NCI-H524 treated with DMSO at 0.1 percent for 48 hours (cell line): Measurements from ENCODE around the gene NRG3.

Experiments used
- DNase-seq: peaks from one replicate; lab custom pipeline; 2025; lab: John Stamatoyannopoulos, UW

NRG3 gene

DNA sequence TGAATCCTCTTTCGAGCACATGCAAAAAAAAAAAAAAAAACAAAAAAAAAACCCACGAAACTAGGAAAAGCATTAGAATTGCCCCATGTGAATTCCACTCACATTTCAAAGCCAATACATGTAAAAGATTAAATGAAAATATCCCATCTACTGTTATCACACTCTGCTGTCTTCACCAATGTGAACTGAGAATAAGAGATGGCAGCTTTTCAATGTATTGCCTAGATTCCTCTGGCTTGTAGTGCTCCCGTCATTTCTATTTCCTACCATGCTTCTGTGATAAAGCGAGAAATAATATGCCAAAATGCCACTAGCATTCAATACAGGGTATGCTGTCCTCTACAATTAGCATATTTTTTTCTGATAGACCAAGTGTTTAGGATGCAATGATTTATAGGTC is 517.0 kb downstream of the NRG3 start:
- no peak for DNase-seq

GRCh38 chr10:82392533-82392932 is 517.5 kb downstream of the NRG3 start:
- no peak for DNase-seq

DNA sequence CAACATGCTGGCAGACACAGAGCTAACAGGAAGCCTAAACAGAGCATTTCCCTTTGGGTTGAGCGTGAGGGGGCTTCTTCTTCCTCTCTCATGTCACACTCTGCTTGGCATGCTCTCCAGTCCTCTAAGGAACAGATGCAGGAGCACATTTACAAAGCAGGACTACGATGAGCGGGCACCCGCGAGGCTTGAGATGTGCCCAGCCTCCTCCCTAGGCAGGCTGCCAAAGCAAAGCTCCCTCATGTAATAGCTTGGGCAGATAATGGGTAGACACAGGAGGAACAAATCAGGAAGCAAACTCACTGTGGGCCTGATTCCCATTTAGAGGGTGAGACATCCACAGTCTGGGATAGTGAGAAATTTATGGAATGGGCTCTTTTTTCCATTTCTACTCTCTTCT is 519.1 kb downstream of the NRG3 start:
- DNase-seq, result no peak

GRCh38 chr10:82394987-82395386 is 520.0 kb downstream of the NRG3 start:
- no peak for DNase-seq

GRCh38 chr10:82396886-82397285 is 521.9 kb downstream of the NRG3 start:
- no peak for DNase-seq

DNA sequence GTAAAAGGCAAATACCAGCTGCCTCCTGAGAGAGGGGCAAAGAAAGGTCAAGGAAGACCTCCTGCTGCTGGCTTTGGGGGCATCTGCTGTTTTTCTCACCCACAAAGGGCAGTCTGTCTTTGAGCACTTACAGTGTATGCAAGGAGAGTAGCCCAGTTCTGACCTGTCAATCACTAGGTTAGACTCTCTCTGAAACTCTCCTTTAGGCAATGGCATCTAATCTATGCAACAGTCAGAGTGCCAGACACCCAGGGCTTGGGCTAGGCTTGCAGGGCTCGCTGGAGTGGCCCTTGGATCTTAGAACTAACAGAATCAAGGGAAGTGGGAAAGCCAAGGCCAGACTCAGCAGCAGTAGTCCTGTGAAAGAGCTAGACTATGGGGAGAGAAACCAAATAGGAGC is 522.9 kb downstream of the NRG3 start:
- peak; percentile 43 for DNase-seq

GRCh38 chr10:82399850-82400249 is 524.9 kb downstream of the NRG3 start:
- no peak for DNase-seq

DNA sequence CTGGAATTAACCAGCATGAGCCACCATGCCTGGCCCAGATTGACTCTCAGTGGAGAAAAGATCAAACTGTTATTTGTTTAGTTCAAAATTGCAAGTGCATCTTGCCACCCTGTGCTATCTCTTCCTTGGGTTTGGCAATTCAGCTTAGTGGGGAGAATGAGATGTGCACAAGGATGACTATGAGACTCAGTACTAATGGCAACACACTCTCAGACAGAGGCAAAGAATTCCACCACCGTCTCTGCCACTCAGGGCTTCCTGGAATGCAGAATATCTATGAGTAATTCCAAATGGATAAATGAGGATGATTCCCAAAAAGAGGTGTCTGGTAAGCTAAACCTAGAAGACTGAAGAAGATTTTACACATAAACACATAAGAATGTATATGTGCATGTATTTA is 525.8 kb downstream of the NRG3 start:
- no peak for DNase-seq

DNA sequence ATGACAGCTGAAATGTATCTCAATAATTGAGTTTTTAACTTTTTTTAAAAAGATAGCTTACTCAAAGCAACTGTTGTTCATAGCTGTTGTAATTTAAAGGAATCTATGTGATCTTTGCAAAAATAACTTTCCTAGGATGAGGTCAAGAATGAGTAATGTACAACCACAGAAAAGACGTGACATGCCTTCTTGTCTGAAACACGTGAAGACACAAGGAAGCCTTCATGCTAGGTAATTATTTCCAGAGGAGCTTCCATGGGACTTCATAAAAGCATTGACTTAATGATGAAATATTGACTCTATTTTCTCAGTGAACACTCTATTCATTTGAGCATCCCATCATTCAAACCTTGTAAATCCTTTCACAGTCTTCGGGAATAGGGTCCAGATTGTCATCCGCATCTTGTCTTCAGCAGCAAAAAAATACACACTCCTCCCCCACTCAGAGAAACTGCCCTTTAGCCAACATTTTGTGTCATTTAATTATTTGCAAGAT is 528.0 kb downstream of the NRG3 start:
- DNase-seq, result no peak

DNA sequence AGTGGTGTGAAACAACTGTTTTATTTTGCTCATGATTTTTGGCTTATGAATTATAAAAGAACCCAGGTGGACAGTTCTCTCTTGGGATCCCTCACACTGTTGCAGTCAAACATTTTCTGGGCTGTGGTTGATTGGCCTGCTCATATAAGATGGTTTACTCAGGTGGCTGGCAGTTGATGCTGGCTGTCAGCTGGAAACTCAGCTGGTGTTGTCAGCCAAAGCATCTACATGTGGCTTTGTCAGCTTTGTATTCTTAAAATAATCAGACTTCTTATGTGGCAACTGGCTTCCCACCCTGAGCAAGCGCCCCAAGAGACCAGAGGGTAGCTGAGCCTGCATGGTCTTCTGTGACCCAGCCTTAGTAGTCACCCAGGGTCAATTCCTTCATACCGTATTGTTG is 534.7 kb downstream of the NRG3 start:
- DNase-seq, result no peak

GRCh38 chr10:82411416-82411815 is 536.4 kb downstream of the NRG3 start:
- no peak for DNase-seq

DNA sequence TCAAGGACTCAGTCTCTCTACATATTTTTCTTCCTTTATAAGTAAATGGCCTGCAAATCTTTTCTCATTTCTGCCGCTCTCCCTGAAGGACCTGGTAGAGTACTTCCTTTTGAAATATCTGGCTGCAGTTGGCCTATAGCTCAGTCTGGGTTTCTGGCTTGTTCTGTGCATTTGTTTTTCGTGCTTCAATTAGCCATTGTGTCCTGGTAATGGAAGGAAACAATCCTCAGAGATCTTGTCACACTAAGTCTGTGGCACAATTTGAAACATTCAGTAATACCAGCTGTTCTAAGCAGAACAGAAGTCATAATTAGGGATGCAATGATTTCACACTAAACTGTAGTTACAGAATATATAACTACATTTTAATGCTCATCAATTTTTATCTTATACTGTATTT is 545.0 kb downstream of the NRG3 start:
- DNase-seq, result no peak

- DNase-seq, result no peak
Observed at GRCh38 chr10:82429302-82429701, 554.3 kb downstream of the NRG3 start.

DNA sequence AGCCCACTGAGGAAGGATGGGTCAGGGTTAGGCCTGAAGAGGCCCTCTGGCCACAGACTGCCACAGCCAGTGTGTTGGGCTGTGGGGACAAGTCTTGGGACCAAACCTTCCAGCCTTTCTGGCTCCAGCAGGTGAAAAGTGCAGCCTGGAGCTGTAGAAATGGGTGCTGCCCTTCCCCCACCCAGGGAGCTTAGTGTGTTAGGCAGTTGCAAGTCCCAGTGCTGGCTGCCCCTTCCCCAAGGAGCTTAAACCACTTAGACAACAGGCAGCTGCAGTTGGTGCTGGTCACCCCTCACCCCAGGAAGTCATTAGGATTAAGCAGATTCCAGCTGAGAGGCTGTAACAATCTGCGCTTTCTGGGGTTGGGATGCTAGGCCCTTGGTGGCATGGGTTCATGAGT is 563.3 kb downstream of the NRG3 start:
- peak; percentile 38 for DNase-seq

DNA sequence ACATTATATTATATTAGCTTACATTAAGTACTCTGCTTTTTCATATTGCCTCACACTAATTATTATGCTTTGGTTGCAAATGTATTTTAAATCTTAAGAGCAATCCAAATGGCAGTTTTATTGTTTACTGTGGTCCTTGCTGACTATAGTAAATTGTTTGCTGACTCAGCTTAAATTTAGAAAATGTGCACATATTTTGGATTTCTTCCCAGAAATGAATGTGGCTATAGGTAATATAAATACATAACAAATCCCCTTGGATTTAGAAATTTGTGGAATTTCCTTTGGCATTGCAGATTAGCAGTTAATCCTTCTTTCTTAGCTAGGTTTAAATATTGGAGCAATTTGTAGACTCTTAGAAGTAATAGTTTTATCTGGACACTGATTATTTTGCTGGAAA is 565.8 kb downstream of the NRG3 start:
- DNase-seq, result no peak

DNA sequence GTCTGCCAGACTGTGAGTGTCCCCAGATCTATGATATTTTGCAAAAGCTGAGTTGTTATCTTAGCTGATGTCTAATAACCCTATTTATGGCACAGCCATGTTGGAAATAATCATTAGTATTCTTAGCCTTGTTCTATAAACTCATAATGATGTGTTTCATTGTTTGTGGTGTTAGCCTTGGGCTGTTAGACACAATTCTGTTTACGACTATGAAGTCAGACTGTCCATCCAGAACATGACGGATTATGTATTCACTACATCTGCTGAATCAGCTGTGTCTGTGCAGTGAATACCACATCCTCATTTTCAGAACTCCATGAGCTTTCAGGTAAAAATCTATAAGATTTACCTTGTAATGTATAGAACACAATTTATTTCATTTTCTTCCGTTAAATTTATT is 577.1 kb downstream of the NRG3 start:
- DNase-seq, result no peak

- no peak for DNase-seq
Observed at GRCh38 chr10:82452676-82453075, 577.7 kb downstream of the NRG3 start.

GRCh38 chr10:82453678-82454293 is 578.8 kb downstream of the NRG3 start:
- no peak for DNase-seq

DNA sequence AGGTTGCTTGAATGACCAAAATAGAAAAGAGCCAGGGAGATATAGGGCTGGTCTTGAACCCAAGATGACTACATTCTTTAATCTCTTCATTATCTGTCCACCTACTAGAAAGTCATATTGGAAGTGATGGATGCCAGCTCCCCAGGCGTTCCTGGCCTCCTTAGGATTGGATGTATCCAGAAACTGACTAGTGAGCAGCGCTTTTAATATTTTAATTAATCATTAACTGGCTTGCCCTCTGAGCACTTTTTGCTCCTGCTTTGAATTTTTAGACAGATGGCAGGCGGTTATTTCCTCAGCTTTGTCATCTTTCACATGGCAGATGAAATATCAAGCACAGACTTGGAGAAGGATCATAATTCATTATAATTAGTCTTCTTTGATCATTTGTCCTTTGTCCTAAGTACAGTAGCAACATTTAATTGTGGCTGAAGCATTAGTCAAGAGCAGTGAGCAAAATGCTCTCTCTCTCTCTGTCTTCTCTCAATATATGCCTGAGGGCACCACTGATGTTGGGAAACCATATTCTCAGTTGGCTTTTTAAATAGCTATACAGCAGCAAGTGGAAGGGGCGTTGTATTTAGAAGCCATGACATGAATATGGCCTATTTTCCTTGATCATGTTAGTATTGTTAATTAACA is 588.0 kb downstream of the NRG3 start:
- peak; percentile 24 for DNase-seq

GRCh38 chr10:82463614-82464013 is 588.6 kb downstream of the NRG3 start:
- no peak for DNase-seq

GRCh38 chr10:82464191-82464818 is 589.3 kb downstream of the NRG3 start:
- DNase-seq, result no peak

DNA sequence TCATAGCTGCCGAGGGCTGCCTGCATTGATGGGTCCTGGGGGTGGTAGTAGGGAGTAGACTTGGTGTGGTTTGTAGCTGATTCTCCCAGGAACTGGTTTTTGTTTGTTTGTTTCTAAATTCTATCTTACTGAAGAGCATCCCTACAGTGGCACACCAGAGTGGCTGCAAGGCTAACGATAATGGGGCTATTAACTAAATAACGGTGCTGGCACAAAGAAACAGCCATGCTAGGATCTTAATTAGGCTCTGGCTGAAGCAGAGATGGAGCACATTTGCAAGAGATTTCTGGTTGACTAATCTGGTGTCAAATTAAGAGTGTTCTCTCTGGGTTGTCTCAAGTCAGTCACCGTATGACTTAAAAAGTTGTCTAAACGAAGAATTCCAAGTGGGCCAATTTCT is 590.0 kb downstream of the NRG3 start:
- no peak for DNase-seq

- DNase-seq, result no peak
Observed at GRCh38 chr10:82468453-82468852, 593.5 kb downstream of the NRG3 start.
